MCF 10A (cell line): ENCODE data around the gene NEK3. TPM values are rescaled to one million over a fixed set of nuclear protein-coding genes. Genes with fewer than 3 reads are reported as not detected.

Source experiments
- BruUV-seq: library from RNA; stranded (reverse); fragments of 400-500 nt; replicated peaks from 2 replicates; lab custom pipeline; 2021; lab: Mats Ljungman, UMichigan
- CTCF ChIA-PET: fragments of 300-600 bp; sonication (Branson Sonifier 250); formaldehyde crosslinking; extraction: SDS; loops from one replicate; lab custom pipeline; 2021; ENCODE audit warnings: antibody characterized with exemption, inconsistent platforms; lab: Yijun Ruan, JAX
- POLR2A ChIA-PET: fragments of 300-600, 350-650 bp; sonication (Branson Sonifier 250); formaldehyde crosslinking; extraction: SDS; loops from one replicate; lab custom pipeline; 2020; ENCODE audit warnings: antibody characterized with exemption, inconsistent platforms; lab: Yijun Ruan, JAX
- DNase-seq: peaks from one replicate; pipeline ENCODE4 v3.0.0-alpha.2; 2018; ENCODE audit not compliant: unreplicated experiment
- H3K27ac Mint-ChIP-seq: one replicate; pipeline ENCODE4 v1.8.0; 2022; ENCODE audit warnings: mild to moderate bottlenecking, low read depth, mixed read lengths; ENCODE audit not compliant: unreplicated experiment
- H3K27me3 Mint-ChIP-seq: one replicate; pipeline ENCODE4 v1.8.0; 2022; ENCODE audit warnings: mixed read lengths; ENCODE audit not compliant: insufficient read depth, unreplicated experiment
- H3K36me3 Mint-ChIP-seq: one replicate; pipeline ENCODE4 v1.8.0; 2022; ENCODE audit warnings: mild to moderate bottlenecking, moderate library complexity, mixed read lengths; ENCODE audit not compliant: insufficient read depth, unreplicated experiment
- H3K4me1 Mint-ChIP-seq: one replicate; pipeline ENCODE4 v1.8.0; 2022; ENCODE audit warnings: mixed read lengths; ENCODE audit not compliant: insufficient read depth, unreplicated experiment
- H3K4me3 Mint-ChIP-seq: one replicate; pipeline ENCODE4 v1.8.0; 2022; ENCODE audit warnings: mild to moderate bottlenecking, moderate library complexity, mixed read lengths; ENCODE audit not compliant: unreplicated experiment
- H3K9me3 Mint-ChIP-seq: one replicate; pipeline ENCODE4 v1.8.0; 2022; ENCODE audit warnings: mixed read lengths; ENCODE audit not compliant: unreplicated experiment
- intact Hi-C: fragments of 100-400 bp; cut with micrococcal nuclease; formaldehyde crosslinking; loops from 2 replicates; pipeline ENCODE4 v1.14.1; 2022
- total RNA-seq: library from RNA; stranded (reverse); gene quantifications from 2 replicates; pipeline ENCODE4 v1.2.3, GENCODE V29; 2022
- TF ChIP-seq, protein P1 (sequence below): fragments of 200-600 bp; IDR thresholded peaks from one replicate; pipeline ENCODE4 v1.8.0; 2022; ENCODE audit warnings: antibody characterized with exemption, mild to moderate bottlenecking; ENCODE audit not compliant: unreplicated experiment

Gene NEK3
- total RNA-seq, 1 experiment from 2014 or later = 23.7 TPM

DNA sequence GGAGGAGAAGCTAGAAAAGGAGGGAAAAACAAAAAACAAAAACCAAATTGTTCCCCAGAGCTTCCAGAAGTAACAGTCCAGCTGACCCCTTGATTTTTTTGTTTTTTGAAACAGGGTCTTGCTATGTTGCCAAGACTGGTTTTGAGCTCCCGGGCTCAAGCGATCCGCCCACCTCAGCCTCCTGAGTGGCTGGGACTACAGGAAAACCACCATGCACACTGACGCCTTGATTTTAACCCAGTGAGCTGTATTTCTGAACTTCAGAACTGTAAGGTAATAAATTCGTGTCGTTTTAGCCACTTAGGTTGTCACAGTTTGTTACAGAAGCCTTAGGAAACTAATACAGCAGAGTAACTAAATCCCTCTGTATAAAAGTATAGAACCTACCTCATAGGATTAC, 1.1 kb upstream of the NEK3 start:
- POLR2A ChIA-PET = interaction anchor here (1.0 to 2.5 kb wide), 6 partner anchors 9 to 467 kb away, joined by 3 to 9 read pairs (median 4); partner anchors contain the start of gene ALG11
- no peak overlapping the region for H3K4me3 Mint-ChIP-seq

DNA sequence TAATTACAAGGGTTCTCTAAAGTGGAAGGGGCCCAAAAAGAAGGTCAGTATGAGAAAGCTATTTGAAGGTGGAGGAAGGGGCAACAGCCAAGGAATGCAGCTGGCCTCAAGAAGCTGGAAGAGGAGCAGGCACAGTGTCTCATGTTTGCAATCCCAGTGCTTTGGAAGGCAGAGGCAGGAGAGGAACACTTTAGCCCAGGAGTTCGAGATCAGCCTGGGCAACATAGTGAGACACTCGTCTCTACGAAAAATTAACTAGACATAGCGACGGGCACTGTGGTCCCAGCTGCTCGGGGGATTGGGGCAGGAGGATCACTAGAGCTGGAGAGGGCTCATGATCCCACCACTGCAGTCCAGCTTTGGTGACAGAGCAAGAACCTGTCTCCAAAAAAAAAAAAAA, 656 bp upstream of the NEK3 start:
- peak overlapping the region; percentile 80 for H3K4me3 Mint-ChIP-seq
- TF ChIP-seq, protein P1, sequence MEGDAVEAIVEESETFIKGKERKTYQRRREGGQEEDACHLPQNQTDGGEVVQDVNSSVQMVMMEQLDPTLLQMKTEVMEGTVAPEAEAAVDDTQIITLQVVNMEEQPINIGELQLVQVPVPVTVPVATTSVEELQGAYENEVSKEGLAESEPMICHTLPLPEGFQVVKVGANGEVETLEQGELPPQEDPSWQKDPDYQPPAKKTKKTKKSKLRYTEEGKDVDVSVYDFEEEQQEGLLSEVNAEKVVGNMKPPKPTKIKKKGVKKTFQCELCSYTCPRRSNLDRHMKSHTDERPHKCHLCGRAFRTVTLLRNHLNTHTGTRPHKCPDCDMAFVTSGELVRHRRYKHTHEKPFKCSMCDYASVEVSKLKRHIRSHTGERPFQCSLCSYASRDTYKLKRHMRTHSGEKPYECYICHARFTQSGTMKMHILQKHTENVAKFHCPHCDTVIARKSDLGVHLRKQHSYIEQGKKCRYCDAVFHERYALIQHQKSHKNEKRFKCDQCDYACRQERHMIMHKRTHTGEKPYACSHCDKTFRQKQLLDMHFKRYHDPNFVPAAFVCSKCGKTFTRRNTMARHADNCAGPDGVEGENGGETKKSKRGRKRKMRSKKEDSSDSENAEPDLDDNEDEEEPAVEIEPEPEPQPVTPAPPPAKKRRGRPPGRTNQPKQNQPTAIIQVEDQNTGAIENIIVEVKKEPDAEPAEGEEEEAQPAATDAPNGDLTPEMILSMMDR = no peak
- no peaks in the 10 kb centered on the region for H3K27me3 Mint-ChIP-seq
- H3K36me3 Mint-ChIP-seq = peaks cover 4% of the 10 kb centered on the region
- H3K27ac Mint-ChIP-seq = peak overlapping the region; percentile 63
- H3K4me1 Mint-ChIP-seq = peaks cover 12% of the 10 kb centered on the region
- H3K9me3 Mint-ChIP-seq = no peaks in the 10 kb centered on the region
- ChIA-PET POLR2A (interaction anchor here (0.5 to 2.5 kb wide), 12 partner anchors 10 to 467 kb away, joined by 3 to 9 read pairs (median 4); partner anchors contain the start of gene ALG11), CTCF (interaction anchor here (0.6 to 1.7 kb wide), 6 partner anchors 29 to 290 kb away, joined by 3 to 4 read pairs (median 3); no protein-coding TSS in a partner anchor)
- intact Hi-C loops = no loop called here
- no TSS peak for BruUV-seq
- no peak for DNase-seq

More for the DNA sequence above, 1.1 kb upstream of the NEK3 start:
- H3K27me3 Mint-ChIP-seq = no peaks in the 10 kb centered on the region
- CTCF ChIA-PET = interaction anchor here (0.6 to 1.7 kb wide), 4 partner anchors 33 to 264 kb away, joined by 3 to 4 read pairs (median 3); no protein-coding TSS in a partner anchor
- DNase-seq = no peak
- no peaks in the 10 kb centered on the region for H3K9me3 Mint-ChIP-seq
- H3K27ac Mint-ChIP-seq = no peak overlapping the region
- H3K36me3 Mint-ChIP-seq = peaks cover 7% of the 10 kb centered on the region
- no TSS peak for BruUV-seq
- TF ChIP-seq, protein P1 = no peak
- intact Hi-C loops = no loop called here
- H3K4me1 Mint-ChIP-seq = peaks cover 12% of the 10 kb centered on the region

DNA sequence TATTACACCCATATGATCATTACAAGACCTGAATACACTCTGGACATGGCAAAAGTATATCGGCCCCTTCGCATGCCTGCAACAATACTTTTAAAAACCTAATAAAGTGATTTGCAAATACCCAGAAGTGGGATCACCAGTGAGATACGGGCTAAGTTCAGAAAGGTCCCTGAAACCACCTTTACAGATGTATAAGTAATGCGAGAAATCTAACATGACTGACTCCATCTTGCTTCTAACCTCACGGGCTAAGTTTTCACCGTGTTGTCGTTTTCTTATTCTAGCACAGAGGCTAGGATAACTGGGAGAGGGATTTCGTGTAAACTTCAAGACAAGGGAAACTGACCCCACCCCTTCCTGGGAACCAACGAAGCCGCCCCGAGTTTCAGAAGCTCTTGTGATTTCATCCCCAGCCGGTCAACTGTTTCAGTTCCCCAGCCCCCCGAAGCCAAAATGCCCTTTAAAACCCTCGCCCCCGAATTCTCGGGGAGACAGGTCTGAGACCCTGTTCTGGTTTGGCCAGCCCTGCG, 703 bp downstream of the NEK3 start:
- Mint-ChIP-seq H3K4me3 (peak overlapping the region; percentile 80), H3K4me1 (peaks cover 12% of the 10 kb centered on the region), H3K36me3 (peaks cover 4% of the 10 kb centered on the region), H3K27ac (peak overlapping the region; percentile 63), H3K9me3 (no peaks in the 10 kb centered on the region), H3K27me3 (no peaks in the 10 kb centered on the region)
- intact Hi-C loops = loop anchor here (5.0 kb wide), 1 partner anchor 34 kb away; no protein-coding TSS in a partner anchor
- TF ChIP-seq, protein P1 = no peak
- DNase-seq = peak; percentile 37
- BruUV-seq = no TSS peak
- ChIA-PET POLR2A (interaction anchor here (0.6 to 2.5 kb wide), 3 partner anchors 13 to 54 kb away, joined by 3 to 7 read pairs (median 3); no protein-coding TSS in a partner anchor), CTCF (interaction anchor here (0.6 kb wide), 2 partner anchors 27 to 89 kb away, joined by 3 read pairs; no protein-coding TSS in a partner anchor)

DNA sequence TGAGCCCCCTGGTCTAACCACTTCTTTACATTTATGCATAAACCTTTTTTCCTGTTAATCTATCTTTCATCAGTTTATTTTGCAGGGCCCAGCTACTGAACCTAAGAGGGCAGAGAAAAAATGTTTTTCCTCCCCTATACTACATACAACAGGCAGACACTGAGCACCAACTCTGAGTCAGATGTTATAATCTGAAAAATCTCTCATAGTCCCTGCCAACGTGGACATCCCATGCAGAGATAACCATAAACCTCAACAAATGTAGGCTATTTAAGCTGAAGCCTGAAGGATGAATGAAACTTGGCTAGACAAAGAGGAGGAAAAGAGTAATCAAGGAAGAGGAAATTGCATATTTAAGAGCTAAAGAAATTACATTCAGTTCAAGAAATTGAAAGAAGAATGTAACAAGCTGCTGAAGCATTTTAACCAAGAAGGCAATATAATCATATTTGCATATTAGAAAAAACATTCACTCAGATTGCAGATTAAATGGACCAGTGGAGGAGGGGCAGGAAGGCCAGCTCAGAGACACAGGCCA, 2.6 kb downstream of the NEK3 start:
- TF ChIP-seq, protein P1 = no peak
- Mint-ChIP-seq H3K27me3 (no peaks in the 10 kb centered on the region), H3K4me3 (no peak overlapping the region), H3K27ac (no peak overlapping the region), H3K9me3 (no peaks in the 10 kb centered on the region), H3K36me3 (peaks cover 4% of the 10 kb centered on the region), H3K4me1 (peaks cover 12% of the 10 kb centered on the region)
- no TSS peak for BruUV-seq
- DNase-seq = no peak
- intact Hi-C loops = loop anchor here (5.0 kb wide), 1 partner anchor 36 kb away; no protein-coding TSS in a partner anchor
- CTCF ChIA-PET = interaction anchor here (0.6 to 1.3 kb wide), 4 partner anchors 28 to 155 kb away, joined by 3 to 4 read pairs (median 4); partner anchors contain the start of gene NEK5
- POLR2A ChIA-PET = interaction anchor here (0.5 to 0.9 kb wide), 2 partner anchors 35 to 233 kb away, joined by 3 read pairs; no protein-coding TSS in a partner anchor
